ENCODE results near the gene AEBP1. TPM values are rescaled to one million over a fixed set of nuclear protein-coding genes. Genes with fewer than 3 reads are reported as not detected.

AEBP1 gene
- total RNA-seq, 4 donors from 2014 or later = 20.1 to 127 (median 58.0) TPM

GRCh38 chr7:44080118-44080517 is 24.0 kb upstream of the AEBP1 start:
- peak overlapping the region in 1 of 4 donors; percentile 92 for H3K27ac ChIP-seq
- no peaks in the 10 kb centered on the region for H3K9me3 ChIP-seq
- peaks cover 0 to 20% (median 11%) of the 10 kb centered on the region in 4 donors for H3K4me1 ChIP-seq
- H3K4me3 ChIP-seq = no peak overlapping the region
- peak in 1 of 3 donors; percentile 45 for DNase-seq
- peaks cover 0 to 56% (median 0%) of the 10 kb centered on the region in 3 donors for H3K36me3 ChIP-seq
- H3K27me3 ChIP-seq = no peaks in the 10 kb centered on the region
- no peak for TF ChIP-seq POLR2A (IDR thresholded peaks at IDR 0.05)
- TF ChIP-seq CTCF (IDR thresholded peaks at IDR 0.05) = no peak

- peak overlapping the region in 3 of 4 donors; percentile 61 to 99 (median 71) for H3K4me3 ChIP-seq
- H3K27ac ChIP-seq = peak overlapping the region in 3 of 4 donors; percentile 92 to 98 (median 95)
- no peak for DNase-seq
- no peaks in the 10 kb centered on the region for H3K27me3 ChIP-seq
- H3K36me3 ChIP-seq = peaks cover 0 to 50% (median 0%) of the 10 kb centered on the region in 3 donors
- no peaks in the 10 kb centered on the region for H3K9me3 ChIP-seq
- H3K4me1 ChIP-seq = peaks cover 0 to 20% (median 11%) of the 10 kb centered on the region in 4 donors
- TF ChIP-seq CTCF (IDR thresholded peaks at IDR 0.05) (no peak), POLR2A (IDR thresholded peaks at IDR 0.05) (no peak)
Observed at GRCh38 chr7:44080686-44081265, 23.4 kb upstream of the AEBP1 start.

- H3K27ac ChIP-seq = peak overlapping the region; percentile 86 to 98 (median 94)
- H3K9me3 ChIP-seq = no peaks in the 10 kb centered on the region
- no peak for DNase-seq
- no peaks in the 10 kb centered on the region for H3K27me3 ChIP-seq
- TF ChIP-seq CTCF (IDR thresholded peaks at IDR 0.05) = no peak
- no peak for TF ChIP-seq POLR2A (IDR thresholded peaks at IDR 0.05)
- peaks cover 0 to 44% (median 0%) of the 10 kb centered on the region in 3 donors for H3K36me3 ChIP-seq
- H3K4me3 ChIP-seq = peak overlapping the region; percentile 61 to 99 (median 83)
- H3K4me1 ChIP-seq = peaks cover 0 to 20% (median 11%) of the 10 kb centered on the region in 4 donors
Observed at GRCh38 chr7:44081266-44081748, 22.8 kb upstream of the AEBP1 start.

GRCh38 chr7:44082541-44083207 is 21.5 kb upstream of the AEBP1 start:
- Histone ChIP-seq H3K9me3 (no peaks in the 10 kb centered on the region), H3K36me3 (peaks cover 0 to 31% (median 0%) of the 10 kb centered on the region in 3 donors), H3K4me3 (peak overlapping the region; percentile 61 to 99 (median 83)), H3K4me1 (peaks cover 0 to 22% (median 11%) of the 10 kb centered on the region in 4 donors), H3K27ac (peak overlapping the region; percentile 87 to 98 (median 94)), H3K27me3 (no peaks in the 10 kb centered on the region)
- TF ChIP-seq POLR2A (IDR thresholded peaks at IDR 0.05) = peak; percentile 24 to 41
- no peak for TF ChIP-seq CTCF (IDR thresholded peaks at IDR 0.05)
- DNase-seq = peak; percentile 98 to 100 (median 98)

- Histone ChIP-seq H3K4me3 (no peak overlapping the region), H3K27me3 (no peaks in the 10 kb centered on the region), H3K9me3 (no peaks in the 10 kb centered on the region), H3K4me1 (peaks cover 0 to 33% (median 11%) of the 10 kb centered on the region in 4 donors), H3K27ac (no peak overlapping the region), H3K36me3 (peaks cover 0 to 19% (median 0%) of the 10 kb centered on the region in 3 donors)
- no peak for DNase-seq
- TF ChIP-seq POLR2A (IDR thresholded peaks at IDR 0.05) = no peak
- TF ChIP-seq CTCF (IDR thresholded peaks at IDR 0.05) = no peak
Observed at GRCh38 chr7:44083796-44084195, 20.3 kb upstream of the AEBP1 start.
